ENCODE measurements around the gene ZNF90.
"Not testable (repeated sequence)": the region's sequence is repeated elsewhere in the genome, so short reads cannot be mapped to it uniquely, and the experiment has no call there.

The ZNF90 gene

DNA sequence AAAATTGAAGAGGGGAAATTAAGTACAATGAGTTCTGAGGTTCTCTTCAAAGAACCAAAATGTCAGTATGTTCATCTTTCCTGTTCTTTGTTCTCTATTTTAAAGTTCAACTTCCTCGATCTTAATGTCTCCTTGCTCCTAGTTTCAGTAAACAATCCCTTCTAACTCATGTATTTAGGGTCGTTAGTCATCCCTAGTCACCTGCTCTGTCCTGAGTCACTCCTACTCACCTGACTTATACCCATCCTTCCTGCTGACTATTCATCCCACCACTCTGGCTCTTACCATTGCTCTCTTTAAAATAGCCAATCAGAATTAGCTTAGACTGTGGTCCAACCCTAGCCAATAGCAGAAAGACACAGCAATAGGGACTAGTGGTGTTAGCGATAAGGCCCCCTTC is 24.3 kb downstream of the ZNF90 start:
- TF ChIP-seq, protein P1, sequence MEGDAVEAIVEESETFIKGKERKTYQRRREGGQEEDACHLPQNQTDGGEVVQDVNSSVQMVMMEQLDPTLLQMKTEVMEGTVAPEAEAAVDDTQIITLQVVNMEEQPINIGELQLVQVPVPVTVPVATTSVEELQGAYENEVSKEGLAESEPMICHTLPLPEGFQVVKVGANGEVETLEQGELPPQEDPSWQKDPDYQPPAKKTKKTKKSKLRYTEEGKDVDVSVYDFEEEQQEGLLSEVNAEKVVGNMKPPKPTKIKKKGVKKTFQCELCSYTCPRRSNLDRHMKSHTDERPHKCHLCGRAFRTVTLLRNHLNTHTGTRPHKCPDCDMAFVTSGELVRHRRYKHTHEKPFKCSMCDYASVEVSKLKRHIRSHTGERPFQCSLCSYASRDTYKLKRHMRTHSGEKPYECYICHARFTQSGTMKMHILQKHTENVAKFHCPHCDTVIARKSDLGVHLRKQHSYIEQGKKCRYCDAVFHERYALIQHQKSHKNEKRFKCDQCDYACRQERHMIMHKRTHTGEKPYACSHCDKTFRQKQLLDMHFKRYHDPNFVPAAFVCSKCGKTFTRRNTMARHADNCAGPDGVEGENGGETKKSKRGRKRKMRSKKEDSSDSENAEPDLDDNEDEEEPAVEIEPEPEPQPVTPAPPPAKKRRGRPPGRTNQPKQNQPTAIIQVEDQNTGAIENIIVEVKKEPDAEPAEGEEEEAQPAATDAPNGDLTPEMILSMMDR (IDR thresholded peaks at IDR 0.05; ENCODE audit: low read depth, low read length): no peak
- Histone ChIP-seq H3K27ac (no peak overlapping the region), H3K9me3 (ENCODE audit: severe bottlenecking) (peaks cover 3% of the 10 kb centered on the region), H3K36me3 (no peaks in the 10 kb centered on the region), H3K27me3 (ENCODE audit: insufficient read depth, low read depth, severe bottlenecking) (no peaks in the 10 kb centered on the region), H3K4me3 (ENCODE audit: low read depth, low read length) (no peak overlapping the region)
- DNase-seq: no peak

DNA sequence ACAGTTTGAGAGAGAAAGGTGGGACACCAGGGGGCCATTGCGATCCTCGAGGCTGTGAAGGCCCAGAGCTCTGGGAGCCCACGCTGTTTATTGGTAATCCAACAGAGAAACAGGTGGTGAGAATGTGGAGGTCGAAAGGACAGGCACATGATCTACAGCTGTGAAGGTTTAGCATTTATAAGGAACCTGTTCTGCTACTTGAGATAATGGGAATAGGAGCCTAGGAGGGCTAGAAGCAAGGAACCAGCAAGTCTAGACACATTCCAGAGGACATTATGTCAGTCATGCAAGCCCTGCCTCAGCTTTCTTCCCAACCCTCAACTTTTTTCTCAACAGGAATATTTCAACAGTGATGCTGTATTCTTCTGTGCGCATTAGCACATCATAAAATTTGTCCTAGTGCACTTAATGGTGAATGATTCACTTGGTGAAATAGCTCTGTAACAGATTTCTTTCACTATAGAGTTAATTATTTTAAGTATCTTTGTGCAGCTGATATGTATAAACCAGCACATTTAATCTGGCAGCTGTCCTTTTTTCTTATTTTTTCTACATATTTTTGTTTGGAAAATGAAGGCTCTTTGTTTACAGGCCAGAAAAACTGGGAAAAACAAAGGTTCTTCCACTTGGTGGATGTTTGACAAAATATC is 25.4 kb downstream of the ZNF90 start:
- H3K27me3 ChIP-seq (ENCODE audit: insufficient read depth, low read depth, severe bottlenecking): no peaks in the 10 kb centered on the region
- TF ChIP-seq, protein P1 (IDR thresholded peaks at IDR 0.05; ENCODE audit: low read depth, low read length): no peak
- no peaks in the 10 kb centered on the region for H3K36me3 ChIP-seq
- H3K9me3 ChIP-seq (ENCODE audit: severe bottlenecking): peaks cover 6% of the 10 kb centered on the region
- H3K27ac ChIP-seq: no peak overlapping the region
- DNase-seq: no peak
- no peak overlapping the region for H3K4me3 ChIP-seq (ENCODE audit: low read depth, low read length)

DNA sequence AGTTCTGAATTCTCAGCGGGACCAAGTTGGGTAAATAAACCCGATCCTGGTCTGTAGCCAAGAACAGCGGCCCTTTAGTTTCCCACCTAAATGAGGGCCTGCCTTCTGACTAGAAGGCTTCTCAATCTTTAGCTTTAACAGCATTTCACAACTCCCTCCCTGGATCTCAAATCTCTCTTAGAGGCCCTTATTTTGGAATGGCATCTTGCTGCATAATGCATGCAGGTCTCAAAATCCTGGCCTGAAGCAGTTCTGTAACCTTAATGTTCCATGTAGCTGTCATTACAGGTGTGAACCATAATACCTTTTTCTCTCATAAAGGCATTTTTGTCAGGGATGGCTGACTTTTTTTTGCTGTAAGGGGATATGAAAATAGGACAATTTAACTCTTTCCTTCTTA is 29.5 kb downstream of the ZNF90 start:
- Histone ChIP-seq H3K4me3 (ENCODE audit: low read depth, low read length) (no peak overlapping the region), H3K9me3 (ENCODE audit: severe bottlenecking) (peaks cover 4% of the 10 kb centered on the region), H3K27ac (no peak overlapping the region), H3K27me3 (ENCODE audit: insufficient read depth, low read depth, severe bottlenecking) (no peaks in the 10 kb centered on the region), H3K36me3 (no peaks in the 10 kb centered on the region)
- TF ChIP-seq, protein P1 (IDR thresholded peaks at IDR 0.05; ENCODE audit: low read depth, low read length): no peak
- no peak for DNase-seq

DNA sequence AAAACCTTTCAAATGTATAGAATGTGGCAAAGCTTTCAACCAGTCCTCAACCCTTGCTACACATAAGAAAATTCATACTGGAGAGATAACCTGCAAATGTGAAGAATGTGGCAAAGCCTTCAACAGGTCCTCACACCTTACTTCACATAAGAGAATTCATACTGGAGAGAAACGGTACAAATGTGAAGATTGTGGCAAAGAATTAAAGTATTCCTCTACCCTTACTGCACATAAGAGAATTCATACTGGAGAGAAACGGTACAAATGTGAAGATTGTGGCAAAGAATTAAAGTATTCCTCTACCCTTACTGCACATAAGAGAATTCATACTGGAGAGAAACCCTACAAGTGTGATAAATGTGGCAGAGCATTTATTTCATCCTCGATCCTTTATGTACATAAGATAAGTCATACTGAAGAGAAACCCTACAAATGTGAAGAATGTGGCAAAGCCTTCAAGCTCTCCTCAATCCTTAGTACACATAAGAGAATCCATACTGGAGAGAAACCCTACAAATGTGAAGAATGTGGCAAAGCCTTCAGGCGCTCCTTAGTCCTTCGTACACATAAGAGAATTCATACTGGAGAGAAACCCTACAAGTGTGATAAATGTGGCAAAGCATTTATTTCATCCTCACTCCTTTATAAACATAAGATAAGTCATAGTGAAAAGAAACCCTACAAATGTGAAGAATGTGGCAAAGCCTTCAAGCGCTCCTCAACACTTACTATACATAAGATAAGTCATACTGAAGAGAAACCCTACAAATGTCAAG is 40.5 kb downstream of the ZNF90 start:
- not testable (repeated sequence) for H3K36me3 ChIP-seq; DNase-seq; H3K27ac ChIP-seq; H3K27me3 ChIP-seq (ENCODE audit: insufficient read depth, low read depth, severe bottlenecking); H3K4me3 ChIP-seq (ENCODE audit: low read depth, low read length)
- peaks cover 18% of the 10 kb centered on the region for H3K9me3 ChIP-seq (ENCODE audit: severe bottlenecking)

DNA sequence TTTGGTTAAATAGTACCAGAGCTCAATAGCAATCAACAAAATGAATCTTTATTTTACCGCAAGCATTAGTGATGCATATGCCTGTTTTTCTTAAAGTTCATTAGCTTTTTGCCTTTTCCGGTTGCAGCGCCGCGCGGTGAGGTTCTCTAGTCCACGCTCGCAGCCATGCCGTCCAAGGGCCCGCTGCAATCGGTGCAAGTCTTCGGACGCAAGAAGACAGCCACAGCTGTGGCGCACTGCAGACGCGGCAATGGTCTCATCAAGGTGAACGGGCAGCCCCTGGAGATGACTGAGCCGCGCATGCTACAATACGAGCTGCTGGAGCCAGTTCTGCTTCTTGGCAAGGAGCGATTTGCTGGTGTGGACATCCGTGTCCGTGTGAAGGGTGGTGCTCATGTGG is 47.1 kb downstream of the ZNF90 start:
- H3K36me3 ChIP-seq: no peaks in the 10 kb centered on the region
- DNase-seq: no peak
- TF ChIP-seq, protein P1 (IDR thresholded peaks at IDR 0.05; ENCODE audit: low read depth, low read length): no peak
- no peaks in the 10 kb centered on the region for H3K27me3 ChIP-seq (ENCODE audit: insufficient read depth, low read depth, severe bottlenecking)
- no peak overlapping the region for H3K4me3 ChIP-seq (ENCODE audit: low read depth, low read length)
- H3K27ac ChIP-seq: no peak overlapping the region
- no peaks in the 10 kb centered on the region for H3K9me3 ChIP-seq (ENCODE audit: severe bottlenecking)

DNA sequence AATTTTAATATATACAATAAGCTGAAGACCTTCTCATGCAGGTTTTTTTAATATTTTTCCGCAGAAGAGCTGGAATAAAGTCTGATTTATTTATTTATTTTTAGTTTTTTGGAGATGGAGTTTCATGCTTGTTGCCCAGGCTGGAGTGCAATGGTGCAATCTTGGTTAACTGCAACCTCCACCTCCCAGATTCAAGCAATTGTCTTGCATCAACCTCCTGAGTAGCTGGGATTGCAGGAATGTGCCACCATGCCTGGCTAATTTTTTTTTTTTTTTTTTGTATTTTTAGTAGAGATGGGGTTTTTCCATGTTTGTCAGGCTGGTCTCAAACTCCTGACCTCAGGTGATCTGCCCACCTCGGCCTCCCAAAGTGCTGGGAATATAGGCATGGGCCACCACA is 55.1 kb downstream of the ZNF90 start:
- not testable (repeated sequence) for H3K27ac ChIP-seq; H3K9me3 ChIP-seq (ENCODE audit: severe bottlenecking); H3K27me3 ChIP-seq (ENCODE audit: insufficient read depth, low read depth, severe bottlenecking); DNase-seq; H3K36me3 ChIP-seq; H3K4me3 ChIP-seq (ENCODE audit: low read depth, low read length)

DNA sequence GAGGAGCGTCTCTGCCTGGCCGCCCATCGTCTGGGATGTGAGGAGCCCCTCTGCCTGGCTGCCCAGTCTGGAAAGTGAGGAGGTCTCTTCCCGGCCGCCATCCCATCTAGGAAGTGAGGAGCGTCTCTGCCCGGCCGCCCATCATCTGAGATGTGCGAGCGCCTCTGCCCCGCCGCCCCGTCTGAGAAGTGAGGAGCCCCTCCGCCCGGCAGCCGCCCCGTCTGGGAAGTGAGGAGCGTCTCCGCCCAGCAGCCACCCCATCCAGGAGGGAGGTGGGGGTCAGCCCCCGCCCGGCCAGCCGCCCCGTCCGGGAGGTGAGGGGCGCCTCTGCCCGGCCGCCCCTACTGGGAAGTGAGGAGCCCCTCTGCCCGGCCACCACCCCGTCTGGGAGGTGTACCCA is 59.9 kb downstream of the ZNF90 start:
- not testable (repeated sequence) for H3K27me3 ChIP-seq (ENCODE audit: insufficient read depth, low read depth, severe bottlenecking); H3K36me3 ChIP-seq; H3K9me3 ChIP-seq (ENCODE audit: severe bottlenecking); H3K27ac ChIP-seq; H3K4me3 ChIP-seq (ENCODE audit: low read depth, low read length); DNase-seq
